Retinal pigment epithelial cell (primary cell): ENCODE results near the gene PMPCA.

Experiments
- DNase-seq: peaks from one replicate; pipeline ENCODE4 v3.0.0-alpha.2; 2010; ENCODE audit warnings: low read depth
- H3K4me3 ChIP-seq: 2 replicates; pipeline ENCODE4 v1.5.1; 2011; ENCODE audit warnings: mild to moderate bottlenecking, low read length, control low read depth, moderate library complexity
- CTCF ChIP-seq: conservative IDR thresholded peaks from 2 replicates; pipeline ENCODE4 v1.5.1; 2011; ENCODE audit warnings: low read depth, low read length, control low read depth, inconsistent platforms

The PMPCA gene

GRCh38 chr9:136395020-136395340 is 15.5 kb upstream of the PMPCA start:
- DNase-seq: no peak
- no peak for TF ChIP-seq CTCF
- no peak overlapping the region for H3K4me3 ChIP-seq

- no peak overlapping the region for H3K4me3 ChIP-seq
- no peak for DNase-seq
- TF ChIP-seq CTCF: no peak
These were observed 14.9 kb upstream of the PMPCA start for GRCh38 chr9:136395345-136396218.

- no peak for DNase-seq
- no peak for TF ChIP-seq CTCF
- no peak overlapping the region for H3K4me3 ChIP-seq
These were observed 14.3 kb upstream of the PMPCA start for GRCh38 chr9:136396219-136396515.

GRCh38 chr9:136397643-136398042 is 12.8 kb upstream of the PMPCA start:
- DNase-seq: no peak
- H3K4me3 ChIP-seq: no peak overlapping the region
- TF ChIP-seq CTCF: no peak

GRCh38 chr9:136398286-136398685 is 12.2 kb upstream of the PMPCA start:
- H3K4me3 ChIP-seq: no peak overlapping the region
- TF ChIP-seq CTCF: no peak
- no peak for DNase-seq

- H3K4me3 ChIP-seq: peak overlapping the region; percentile 82
- DNase-seq: no peak
- TF ChIP-seq CTCF: no peak
These were observed 11.1 kb upstream of the PMPCA start for GRCh38 chr9:136399176-136400037.
